HCT116 (cell line): ENCODE data around the gene HORMAD2.

ENCODE experiments used
- CTCF ChIP-seq, 3 experiments: fragments of 200-600 bp in 1 of 3; sonication (generic) in 1 of 3; IDR thresholded peaks in 2 of 3; conservative IDR thresholded peaks in 1 of 3; 2 replicates each; pipeline ENCODE4 v1.5.1; 2012 to 2017; ENCODE audit warnings: low read depth in 2 of 3, low read length in 2 of 3, antibody characterized with exemption in 1 of 3, borderline replicate concordance in 1 of 3, control low read depth in 1 of 3, mild to moderate bottlenecking in 1 of 3, mixed read lengths in 1 of 3, mixed run types in 1 of 3, moderate library complexity in 1 of 3; ENCODE audit not compliant: insufficient read depth in 1 of 3
- ELF1 ChIP-seq: IDR thresholded peaks from 2 replicates; pipeline ENCODE4 v1.6.1; 2012; ENCODE audit warnings: low read depth, borderline replicate concordance
- FOSL1 ChIP-seq: IDR thresholded peaks from 2 replicates; pipeline ENCODE4 v1.6.1; 2012; ENCODE audit warnings: low read depth
- SIN3A ChIP-seq: IDR thresholded peaks from 2 replicates; pipeline ENCODE4 v1.6.1; 2012; ENCODE audit warnings: low read depth

DNA sequence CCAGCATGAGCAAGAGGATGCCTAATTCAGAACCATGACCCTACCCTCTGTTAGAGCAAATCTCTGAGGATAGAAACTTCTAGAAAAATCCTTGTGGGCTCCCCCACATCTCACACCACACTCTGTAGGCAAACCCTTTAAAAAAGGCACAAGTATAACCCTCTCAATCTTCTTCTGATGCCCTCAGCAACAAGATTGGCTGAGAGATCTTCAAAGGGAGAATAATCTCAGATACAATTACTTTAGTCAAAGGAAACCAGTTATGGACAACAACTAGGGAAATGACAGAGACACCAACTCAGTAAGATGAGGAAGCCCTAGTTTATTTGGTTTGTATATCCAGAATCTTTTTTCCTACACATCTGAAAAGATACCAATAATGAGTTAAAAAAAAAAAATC lies 117.1 kb downstream of the HORMAD2 start:
- TF ChIP-seq SIN3A (no peak), CTCF (IDR thresholded peaks at IDR 0.05 in 2 of 3, conservative IDR thresholded peaks at IDR 0.05 in 1 of 3; ENCODE audit: borderline replicate concordance in 1 of 3, insufficient read depth in 1 of 3, low read depth in 2 of 3, low read length in 2 of 3) (no peak), FOSL1 (no peak), ELF1 (no peak)
